HepG2 (cell line): ENCODE data around the gene NPPA. TPM values are rescaled to one million over a fixed set of nuclear protein-coding genes. Genes with fewer than 3 reads are reported as not detected.

Source experiments
- BCLAF1 ChIP-seq: fragments of 450-650 bp; IDR thresholded peaks from 2 replicates; pipeline ENCODE4 v1.6.1; 2017; ENCODE audit warnings: mild to moderate bottlenecking
- ELF1 ChIP-seq: sonication (generic); formaldehyde crosslinking; IDR thresholded peaks from 2 replicates; pipeline ENCODE4 v1.4.0; 2020; ENCODE audit warnings: missing genetic modification reagents
- FOXP1 ChIP-seq, 2 experiments: fragments of 450-650 bp in 1 of 2; IDR thresholded peaks; 2 replicates each; pipeline ENCODE4 v1.6.1; 2017 to 2018; ENCODE audit warnings: antibody characterized with exemption in 1 of 2
- TBX3 ChIP-seq: fragments of 450-650 bp; IDR thresholded peaks from 2 replicates; pipeline ENCODE4 v1.6.1; 2017; ENCODE audit warnings: antibody characterized with exemption, mild to moderate bottlenecking, inconsistent platforms, borderline replicate concordance
- TEAD3 ChIP-seq: optimal IDR thresholded peaks from 2 replicates; pipeline ENCODE3; 2016; ENCODE audit warnings: borderline replicate concordance
- TRIM24 ChIP-seq: sonication (generic); formaldehyde crosslinking; IDR thresholded peaks from 2 replicates; pipeline ENCODE4 v1.8.0; 2022; ENCODE audit warnings: mild to moderate bottlenecking, missing genetic modification reagents
- ZBTB40 ChIP-seq, 2 experiments: fragments of 450-650 bp in 1 of 2; sonication (generic) in 1 of 2; formaldehyde crosslinking in 1 of 2; IDR thresholded peaks; 2 replicates each; pipeline versions ENCODE4 v1.6.1 to v1.8.0; 2016 to 2022; ENCODE audit warnings: antibody characterized with exemption in 1 of 2, mild to moderate bottlenecking in 1 of 2, missing genetic modification reagents in 1 of 2
- ZFP91 ChIP-seq: sonication (generic); formaldehyde crosslinking; IDR thresholded peaks from 2 replicates; pipeline ENCODE4 v1.9.0; 2022; ENCODE audit warnings: missing genetic modification reagents, mild to moderate bottlenecking, borderline replicate concordance
- ZNF253 ChIP-seq: sonication (generic); formaldehyde crosslinking; IDR thresholded peaks from 2 replicates; pipeline ENCODE4 v1.8.0; 2022; ENCODE audit warnings: mild to moderate bottlenecking, missing genetic modification reagents, borderline replicate concordance
- ZNF383 ChIP-seq: sonication (generic); formaldehyde crosslinking; IDR thresholded peaks from 2 replicates; pipeline ENCODE4 v1.4.0; 2020; ENCODE audit warnings: missing genetic modification reagents, mild to moderate bottlenecking, borderline replicate concordance
- ZNF710 ChIP-seq: sonication (generic); formaldehyde crosslinking; IDR thresholded peaks from 2 replicates; pipeline ENCODE4 v1.5.0; 2020; ENCODE audit warnings: mild to moderate bottlenecking, missing genetic modification reagents, borderline replicate concordance
- polyA plus RNA-seq, 8 experiments: library from polyadenylated mRNA; depleted of rRNA in 3 of 8; stranded (reverse) in 7 of 8; unstranded in 1 of 8; fragments of >200 nt; fragmentation: Illumina TruSeq in 4 of 8; extraction: Trizol in 4 of 8; gene quantifications; 2 replicates each; pipeline versions ENCODE4 v1.2.1 to v1.2.3, GENCODE V29; 2011 to 2016; ENCODE audit warnings: low read depth in 4 of 8, missing spikeins in 1 of 8, mixed read lengths in 1 of 8; ENCODE audit not compliant: insufficient read depth in 1 of 8
- total RNA-seq, 5 experiments: library from RNA; depleted of rRNA; stranded (reverse); fragments of >200 nt; fragmentation: Illumina TruSeq; extraction: Trizol; gene quantifications; 2 replicates each; pipeline ENCODE4 v1.2.3, GENCODE V29; 2016; ENCODE audit warnings: low read depth in 1 of 5

NPPA gene
- total and polyA plus RNA-seq, 2 of the 13 experiments (the other 11 are each of a cell fraction or from before 2014, with no cell fraction given): not detected

- TF ChIP-seq ZBTB40 (IDR thresholded peaks at IDR 0.05) (no peak), ZBTB40 (CRISPR knock-in tag; IDR thresholded peaks at IDR 0.05) (no peak), TRIM24 (CRISPR knock-in tag) (no peak), ZNF710 (CRISPR knock-in tag) (no peak), ZNF253 (CRISPR knock-in tag) (no peak), TEAD3 (peak; percentile 89), ZFP91 (0 out of 2 replicates have a peak, but pooled peaks have one; percentile 13), TBX3 (no peak), ZNF383 (CRISPR knock-in tag) (no peak), BCLAF1 (no peak), FOXP1 (IDR thresholded peaks at IDR 0.05) (no peak), FOXP1 (CRISPR knock-in tag; IDR thresholded peaks at IDR 0.05) (no peak), ELF1 (CRISPR knock-in tag) (no peak)
Measured at GRCh38 chr1:11882814-11883538, 35.4 kb upstream of the NPPA start (continued).
